HEK293 (cell line): ENCODE data around the gene SLC8A1.

ENCODE experiments used
- CTCF ChIA-PET: fragments of 350-600 bp; formaldehyde crosslinking; extraction: SDS; loops from one replicate; lab custom pipeline; 2021; ENCODE audit warnings: antibody characterized with exemption; lab: Yijun Ruan, JAX
- POLR2A ChIA-PET: fragments of 300-600 bp; formaldehyde crosslinking; extraction: SDS; loops from one replicate; lab custom pipeline; 2020; ENCODE audit warnings: antibody characterized with exemption, inconsistent platforms; lab: Yijun Ruan, JAX
- H3K27ac ChIP-seq: fragments of 200-500 bp; sonication (Bioruptor generic); 2 replicates; pipeline ENCODE4 v1.5.1; 2014; ENCODE audit warnings: low read depth, low read length, control low read depth, inconsistent platforms; ENCODE audit errors: extremely low read depth
- H3K36me3 ChIP-seq, 2 experiments: fragments of 200-500 bp in 1 of 2; sonication (Bioruptor generic) in 1 of 2; 1 replicate in 1 of 2; 2 replicates in 1 of 2; pipeline ENCODE4 v1.5.1; 2014 to 2017; ENCODE audit warnings: inconsistent platforms in 2 of 2, low read length in 2 of 2; ENCODE audit not compliant: control insufficient read depth in 2 of 2, insufficient read depth in 1 of 2
- H3K4me1 ChIP-seq: fragments of 200-500 bp; sonication (Bioruptor generic); 2 replicates; pipeline ENCODE4 v1.5.1; 2014; ENCODE audit warnings: mild to moderate bottlenecking, low read length, inconsistent platforms; ENCODE audit not compliant: control insufficient read depth, insufficient read depth
- H3K4me3 ChIP-seq: 2 replicates; pipeline ENCODE4 v1.5.1; 2011; ENCODE audit warnings: low read depth, mild to moderate bottlenecking, control low read depth, low read length, moderate library complexity
- H3K9me3 ChIP-seq: fragments of 200-500 bp; sonication (Bioruptor generic); 2 replicates; pipeline ENCODE4 v1.5.1; 2014; ENCODE audit warnings: low read depth, low read length, inconsistent platforms; ENCODE audit not compliant: control insufficient read depth, insufficient read depth
- ELK4 ChIP-seq: IDR thresholded peaks from 2 replicates; pipeline ENCODE4 v1.6.1; 2011; ENCODE audit warnings: mild to moderate bottlenecking, low read depth, low read length, borderline replicate concordance
- HOXA7 ChIP-seq: sonication (generic); formaldehyde crosslinking; IDR thresholded peaks from 2 replicates; pipeline ENCODE4 v1.8.1; 2022; ENCODE audit warnings: missing genetic modification reagents, borderline replicate concordance
- IKZF3 ChIP-seq: fragments of 450-650 bp; IDR thresholded peaks from 2 replicates; pipeline ENCODE4 v1.5.0; 2018; ENCODE audit warnings: missing biosample characterization, mild to moderate bottlenecking, missing genetic modification characterization, moderate library complexity
- PRDM2 ChIP-seq: fragments of 450-650 bp; formaldehyde crosslinking; IDR thresholded peaks from 2 replicates; pipeline ENCODE4 v1.5.1; 2016; ENCODE audit warnings: missing biosample characterization, missing genetic modification characterization, borderline replicate concordance
- SCRT1 ChIP-seq: fragments of 450-650 bp; formaldehyde crosslinking; IDR thresholded peaks from 2 replicates; pipeline ENCODE4 v1.5.1; 2016; ENCODE audit warnings: missing biosample characterization, missing genetic modification characterization, borderline replicate concordance
- SP3 ChIP-seq: fragments of 450-650 bp; formaldehyde crosslinking; IDR thresholded peaks from 2 replicates; pipeline ENCODE4 v1.5.1; 2016; ENCODE audit warnings: missing biosample characterization, missing genetic modification characterization
- ZBTB48 ChIP-seq: fragments of 450-650 bp; formaldehyde crosslinking; IDR thresholded peaks from 2 replicates; pipeline ENCODE4 v1.5.1; 2016; ENCODE audit warnings: missing biosample characterization, missing genetic modification characterization
- ZFHX2 ChIP-seq: fragments of 450-650 bp; formaldehyde crosslinking; conservative IDR thresholded peaks from 2 replicates; pipeline ENCODE4 v1.5.1; 2016; ENCODE audit warnings: missing biosample characterization, missing genetic modification characterization
- ZFP3 ChIP-seq: fragments of 450-650 bp; formaldehyde crosslinking; IDR thresholded peaks from 2 replicates; pipeline ENCODE4 v1.5.1; 2016; ENCODE audit warnings: low read depth, missing biosample characterization, missing genetic modification characterization
- ZNF16 ChIP-seq: fragments of 450-650 bp; formaldehyde crosslinking; IDR thresholded peaks from 2 replicates; pipeline ENCODE4 v1.5.1; 2016; ENCODE audit warnings: low read depth, missing biosample characterization, missing genetic modification characterization
- ZNF2 ChIP-seq: fragments of 450-650 bp; formaldehyde crosslinking; IDR thresholded peaks from 2 replicates; pipeline ENCODE4 v1.5.1; 2016; ENCODE audit warnings: missing biosample characterization, missing genetic modification characterization
- ZNF211 ChIP-seq: fragments of 450-650 bp; formaldehyde crosslinking; IDR thresholded peaks from 2 replicates; pipeline ENCODE4 v1.5.1; 2016; ENCODE audit warnings: low read depth, missing biosample characterization, missing genetic modification characterization
- ZNF302 ChIP-seq: fragments of 450-650 bp; formaldehyde crosslinking; IDR thresholded peaks from 2 replicates; pipeline ENCODE4 v1.5.1; 2016; ENCODE audit warnings: missing biosample characterization, missing genetic modification characterization, low read depth
- ZNF423 ChIP-seq: fragments of 450-650 bp; formaldehyde crosslinking; IDR thresholded peaks from 2 replicates; pipeline ENCODE4 v1.5.1; 2016; ENCODE audit warnings: missing biosample characterization, missing genetic modification characterization
- ZNF514 ChIP-seq: fragments of 450-650 bp; formaldehyde crosslinking; IDR thresholded peaks from 2 replicates; pipeline ENCODE4 v1.5.1; 2016; ENCODE audit warnings: missing biosample characterization, missing genetic modification characterization
- ZNF518A ChIP-seq: fragments of 450-650 bp; formaldehyde crosslinking; conservative IDR thresholded peaks from 2 replicates; pipeline ENCODE4 v1.5.1; 2016; ENCODE audit warnings: low read depth, missing biosample characterization, missing genetic modification characterization
- ZNF555 ChIP-seq: fragments of 450-650 bp; formaldehyde crosslinking; conservative IDR thresholded peaks from 2 replicates; pipeline ENCODE4 v1.5.1; 2017; ENCODE audit warnings: missing biosample characterization, mild to moderate bottlenecking, missing genetic modification characterization, inconsistent platforms
- ZNF558 ChIP-seq: fragments of 450-650 bp; formaldehyde crosslinking; IDR thresholded peaks from 2 replicates; pipeline ENCODE4 v1.5.1; 2016; ENCODE audit warnings: missing biosample characterization, missing genetic modification characterization
- ZNF561 ChIP-seq: fragments of 450-650 bp; IDR thresholded peaks from 2 replicates; pipeline ENCODE4 v1.5.1; 2018; ENCODE audit warnings: missing biosample characterization, missing genetic modification characterization, borderline replicate concordance
- ZNF610 ChIP-seq: fragments of 450-650 bp; formaldehyde crosslinking; IDR thresholded peaks from 2 replicates; pipeline ENCODE4 v1.5.1; 2016; ENCODE audit warnings: missing biosample characterization, missing genetic modification characterization, borderline replicate concordance
- ZNF623 ChIP-seq: fragments of 450-650 bp; formaldehyde crosslinking; IDR thresholded peaks from 2 replicates; pipeline ENCODE4 v1.5.1; 2016; ENCODE audit warnings: missing biosample characterization, missing genetic modification characterization
- ZNF624 ChIP-seq: fragments of 450-650 bp; formaldehyde crosslinking; IDR thresholded peaks from 2 replicates; pipeline ENCODE4 v1.5.1; 2017; ENCODE audit warnings: missing biosample characterization, missing genetic modification characterization
- ZNF768 ChIP-seq: fragments of 450-650 bp; formaldehyde crosslinking; IDR thresholded peaks from 2 replicates; pipeline ENCODE4 v1.5.1; 2018; ENCODE audit warnings: missing biosample characterization, mild to moderate bottlenecking, missing genetic modification characterization
- ZNF776 ChIP-seq: fragments of 450-650 bp; formaldehyde crosslinking; IDR thresholded peaks from 2 replicates; pipeline ENCODE4 v1.5.0; 2017; ENCODE audit warnings: missing biosample characterization, missing genetic modification characterization, borderline replicate concordance

SLC8A1 gene

GRCh38 chr2:40317761-40318160, 134.1 kb downstream of the SLC8A1 start (continued):
- TF ChIP-seq PRDM2 (tag by site-specific recombination): no peak
- no peak for TF ChIP-seq ZNF558
- no peak for TF ChIP-seq ZNF623
- TF ChIP-seq ZNF211 (tag by site-specific recombination): no peak
- TF ChIP-seq ZNF610 (tag by site-specific recombination): no peak
- TF ChIP-seq, all 188 proteins: peak for 0

GRCh38 chr2:40317046-40317445, 134.8 kb downstream of the SLC8A1 start:
- ChIA-PET CTCF (no interaction called here), POLR2A (no interaction called here)
- TF ChIP-seq SCRT1 (tag by site-specific recombination) (no peak), ZNF423 (tag by site-specific recombination) (no peak), ELK4 (no peak), ZNF2 (tag by site-specific recombination) (no peak)
- Histone ChIP-seq H3K4me3 (no peak overlapping the region), H3K36me3 (no peaks in the 10 kb centered on the region), H3K9me3 (no peaks in the 10 kb centered on the region), H3K4me1 (no peaks in the 10 kb centered on the region), H3K27ac (no peak overlapping the region)

- H3K4me3 ChIP-seq: no peak overlapping the region
- no peaks in the 10 kb centered on the region for H3K4me1 ChIP-seq
- no peak overlapping the region for H3K27ac ChIP-seq
- no peaks in the 10 kb centered on the region for H3K9me3 ChIP-seq
- ChIA-PET CTCF (no interaction called here), POLR2A (no interaction called here)
- no peaks in the 10 kb centered on the region for H3K36me3 ChIP-seq
- TF ChIP-seq ZNF302: no peak
- TF ChIP-seq ZNF514 (tag by site-specific recombination): no peak
- no peak for TF ChIP-seq SP3 (tag by site-specific recombination)
- no peak for TF ChIP-seq ZNF768
- no peak for TF ChIP-seq ZNF555 (tag by site-specific recombination)
- no peak for TF ChIP-seq IKZF3 (tag by site-specific recombination)
- no peak for TF ChIP-seq ZNF518A
- no peak for TF ChIP-seq ZFP3 (tag by site-specific recombination)
- no peak for TF ChIP-seq ZNF624 (tag by site-specific recombination)
- no peak for TF ChIP-seq ZBTB48
- TF ChIP-seq ZNF16 (tag by site-specific recombination): no peak
- TF ChIP-seq ZNF776: no peak
- no peak for TF ChIP-seq ZFHX2 (tag by site-specific recombination)
- no peak for TF ChIP-seq HOXA7 (CRISPR knock-in tag)
- TF ChIP-seq ZNF561 (tag by site-specific recombination): no peak
Measured at GRCh38 chr2:40316620-40317019, 135.3 kb downstream of the SLC8A1 start.
